Left ventricle myocardium inferior (tissue), 1 donor: ENCODE data around the gene KIF9. TPM values are rescaled to one million over a fixed set of nuclear protein-coding genes. Genes with fewer than 3 reads are reported as not detected.
"Not testable (repeated sequence)": the region's sequence is repeated elsewhere in the genome, so short reads cannot be mapped to it uniquely, and the experiment has no call there.

Source experiments
- DNase-seq: peaks from one replicate; pipeline ENCODE4 v3.0.0-alpha.2; 2020
- H3K27ac ChIP-seq: fragments of 200-600 bp; replicated peaks from 2 replicates; pipeline ENCODE4 v1.8.0; 2021
- H3K27me3 ChIP-seq: fragments of 200-600 bp; 2 replicates; pipeline ENCODE4 v1.8.0; 2021; ENCODE audit warnings: low read depth
- H3K36me3 ChIP-seq: fragments of 200-600 bp; 2 replicates; pipeline ENCODE4 v1.8.0; 2021
- H3K4me1 ChIP-seq: fragments of 200-600 bp; 2 replicates; pipeline ENCODE4 v1.8.0; 2021
- H3K4me3 ChIP-seq: fragments of 200-600 bp; 2 replicates; pipeline ENCODE4 v1.8.0; 2021; ENCODE audit warnings: mild to moderate bottlenecking, moderate library complexity
- H3K9me3 ChIP-seq: fragments of 200-600 bp; replicated peaks from 2 replicates; pipeline ENCODE4 v1.8.0; 2021
- CTCF ChIP-seq: fragments of 200-600 bp; IDR thresholded peaks from 2 replicates; pipeline ENCODE4 v1.8.0; 2021; ENCODE audit warnings: antibody characterized with exemption, mild to moderate bottlenecking, borderline replicate concordance
- intact Hi-C: fragments of 100-400 bp; cut with micrococcal nuclease; formaldehyde crosslinking; loops from one replicate; pipeline ENCODE4 v1.11.0; 2022
- long read RNA-seq: library from polyadenylated mRNA; unstranded; transcript quantifications from one replicate; pipeline ENCODE4 v2.0.0, GENCODE V29; 2021
- total RNA-seq: library from RNA; stranded (reverse); fragmentation: NEBNext Ultra II Directional; extraction: Animal tissue kit (Norgen Biotek cat#: 25700); gene quantifications from one replicate; pipeline ENCODE4 v1.2.1, GENCODE V29; 2021
- donor health status: DM: no; HTN: yes; CAD: no; lungs with severe emphysema.

KIF9 gene
- total RNA-seq: 13.5 TPM
- long read RNA-seq, transcript KIF9-205 (3 exons, 633 nt): major isoform, 8 of 14 reads
- long read RNA-seq, partial matches to known transcripts: 4 of 14 reads
- long read RNA-seq, other reads (novel, unspliced or antisense): 2 of 14 reads

GRCh38 chr3:47282424-47283192 lies at the start of gene KIF9, which contains the start of gene KLHL18:
Gene KIF9 (minus strand): TSS chr3:47282799. CDS start chr3:47277374, 5,425 bp downstream.
Gene KLHL18 (plus strand): TSS chr3:47282944. CDS start chr3:47282966, 22 bp downstream.
- peaks cover 10% of the 10 kb centered on the region for H3K36me3 ChIP-seq
- no peaks in the 10 kb centered on the region for H3K9me3 ChIP-seq
- intact Hi-C loops: no loop called here
- no peak for TF ChIP-seq CTCF
- H3K27ac ChIP-seq: peak within 1 kb of the TSS; percentile 93
- peaks cover 47% of the 10 kb centered on the region for H3K4me1 ChIP-seq
- H3K4me3 ChIP-seq: peak within 1 kb of the TSS; percentile 83
- DNase-seq: peak; percentile 92
- no peaks in the 10 kb centered on the region for H3K27me3 ChIP-seq

GRCh38 chr3:47324278-47324865 lies 41.8 kb upstream of the KIF9 start:
- Histone ChIP-seq H3K9me3 (no peaks in the 10 kb centered on the region), H3K4me1 (peaks cover 12% of the 10 kb centered on the region), H3K27me3 (no peaks in the 10 kb centered on the region), H3K27ac (no peak overlapping the region), H3K4me3 (no peak overlapping the region), H3K36me3 (peaks cover 85% of the 10 kb centered on the region)
- no peak for DNase-seq
- intact Hi-C loops: loop anchor here (10.0 kb wide), 1 partner anchor 70 kb away; no protein-coding TSS in a partner anchor
- peak; percentile 79 for TF ChIP-seq CTCF

- peaks cover 19% of the 10 kb centered on the region for H3K4me1 ChIP-seq
- TF ChIP-seq CTCF: no peak
- intact Hi-C loops: loop anchor here (10.0 kb wide), 1 partner anchor 69 kb away; no protein-coding TSS in a partner anchor
- no peak for DNase-seq
- no peaks in the 10 kb centered on the region for H3K9me3 ChIP-seq
- H3K4me3 ChIP-seq: no peak overlapping the region
- no peak overlapping the region for H3K27ac ChIP-seq
- H3K27me3 ChIP-seq: no peaks in the 10 kb centered on the region
- H3K36me3 ChIP-seq: peaks cover 83% of the 10 kb centered on the region
Measured at GRCh38 chr3:47323431-47324277, 41.1 kb upstream of the KIF9 start.

GRCh38 chr3:47319956-47320355 lies 37.4 kb upstream of the KIF9 start:
- Histone ChIP-seq H3K4me3 (no peak overlapping the region), H3K27ac (no peak overlapping the region), H3K4me1 (peaks cover 41% of the 10 kb centered on the region), H3K9me3 (no peaks in the 10 kb centered on the region), H3K27me3 (no peaks in the 10 kb centered on the region), H3K36me3 (peaks cover 47% of the 10 kb centered on the region)
- no peak for DNase-seq
- no peak for TF ChIP-seq CTCF
- intact Hi-C loops: loop anchor here (10.0 kb wide), 1 partner anchor 65 kb away; no protein-coding TSS in a partner anchor

- intact Hi-C loops: no loop called here
- no peak for TF ChIP-seq CTCF
Measured at GRCh38 chr3:47318916-47319315, 36.3 kb upstream of the KIF9 start.

GRCh38 chr3:47316151-47316550 lies 33.6 kb upstream of the KIF9 start:
- DNase-seq, H3K27ac ChIP-seq, H3K27me3 ChIP-seq, H3K4me3 ChIP-seq, H3K9me3 ChIP-seq, intact Hi-C loops: not testable (repeated sequence)
- Histone ChIP-seq H3K36me3 (peaks cover 16% of the 10 kb centered on the region), H3K4me1 (peaks cover 43% of the 10 kb centered on the region)

More at GRCh38 chr3:47318916-47319315, 36.3 kb upstream of the KIF9 start:
- Histone ChIP-seq H3K27me3 (no peaks in the 10 kb centered on the region), H3K4me1 (peaks cover 48% of the 10 kb centered on the region), H3K36me3 (peaks cover 44% of the 10 kb centered on the region), H3K4me3 (no peak overlapping the region), H3K9me3 (no peaks in the 10 kb centered on the region), H3K27ac (peak overlapping the region; percentile 9)
- DNase-seq: no peak
